GM12878 (cell line): ENCODE data around the gene APOM. TPM values are rescaled to one million over a fixed set of nuclear protein-coding genes. Genes with fewer than 3 reads are reported as not detected.
A peak's percentile ranks its signal among the peaks of the same experiment; 100 is the strongest.

ENCODE experiments used
- ATF7 ChIP-seq: fragments of 450-650 bp; IDR thresholded peaks from 2 replicates; pipeline ENCODE4 v1.6.1; 2016; ENCODE audit warnings: low read depth, mild to moderate bottlenecking
- CHD2 ChIP-seq: IDR thresholded peaks from 2 replicates; pipeline ENCODE4 v1.6.1; 2011; ENCODE audit warnings: low read depth, low read length, improper control_type of control experiment, borderline replicate concordance
- CREB1 ChIP-seq: IDR thresholded peaks from 2 replicates; pipeline ENCODE4 v1.6.1; 2012; ENCODE audit warnings: low read depth, mild to moderate bottlenecking, inconsistent platforms
- EED ChIP-seq: sonication (generic); IDR thresholded peaks from 2 replicates; pipeline ENCODE4 v1.6.1; 2016; ENCODE audit warnings: antibody characterized with exemption, low read depth
- IKZF1 ChIP-seq: fragments of 450-650 bp; conservative IDR thresholded peaks from 2 replicates; pipeline ENCODE4 v1.6.1; 2017; ENCODE audit warnings: antibody characterized with exemption, mild to moderate bottlenecking
- MTA2 ChIP-seq: fragments of 450-650 bp; IDR thresholded peaks from 2 replicates; pipeline ENCODE4 v1.6.1; 2016; ENCODE audit warnings: low read depth, mild to moderate bottlenecking, moderate library complexity
- PAX5 ChIP-seq: IDR thresholded peaks from 2 replicates; pipeline ENCODE4 v1.6.1; 2011; ENCODE audit warnings: low read depth, low read length, borderline replicate concordance
- SP1 ChIP-seq: IDR thresholded peaks from one replicate; pipeline ENCODE4 v1.6.1; 2011; ENCODE audit warnings: low read depth, low read length
- SPI1 ChIP-seq: IDR thresholded peaks from 2 replicates; pipeline ENCODE4 v1.6.1; 2011; ENCODE audit warnings: low read depth, mild to moderate bottlenecking, low read length, moderate library complexity, borderline replicate concordance; ENCODE audit not compliant: insufficient read depth
- SREBF1 ChIP-seq: IDR thresholded peaks from 2 replicates; pipeline ENCODE4 v1.6.1; 2012; ENCODE audit warnings: mild to moderate bottlenecking, low read length
- SRF ChIP-seq, 2 experiments: IDR thresholded peaks; 2 replicates each; pipeline ENCODE4 v1.6.1; 2011; ENCODE audit warnings: low read depth in 2 of 2, low read length in 2 of 2, mild to moderate bottlenecking in 1 of 2, moderate library complexity in 1 of 2
- TAF1 ChIP-seq: IDR thresholded peaks from 2 replicates; pipeline ENCODE4 v1.6.1; 2011; ENCODE audit warnings: mild to moderate bottlenecking, low read depth, low read length, borderline replicate concordance
- ZNF217 ChIP-seq: fragments of 450-650 bp; IDR thresholded peaks from 2 replicates; pipeline ENCODE4 v1.6.1; 2017; ENCODE audit warnings: antibody characterized with exemption, mild to moderate bottlenecking
- ZNF384 ChIP-seq: IDR thresholded peaks from 2 replicates; pipeline ENCODE4 v1.6.1; 2012; ENCODE audit warnings: low read depth, mild to moderate bottlenecking, low read length, improper control_type of control experiment, borderline replicate concordance
- polyA plus RNA-seq, 11 experiments: library from polyadenylated mRNA; depleted of rRNA in 4 of 11; unstranded in 6 of 11; stranded (reverse) in 5 of 11; fragments of >200 nt; fragmentation: Nextera tagmentation in 4 of 11; fragmentation: Illumina TruSeq in 1 of 11; extraction: Ambion mirVana in 4 of 11; extraction: Trizol in 1 of 11; gene quantifications; 1 replicate in 1 of 11; 2 replicates in 10 of 11; pipeline versions ENCODE4 v1.2.1 to v1.2.3, GENCODE V29; 2011 to 2016; ENCODE audit warnings: inconsistent platforms in 2 of 11, missing spikeins in 2 of 11, low read depth in 1 of 11
- total RNA-seq, 4 experiments: library from RNA; depleted of rRNA in 3 of 4; stranded (reverse); fragments of >200 nt in 3 of 4; fragmentation: Illumina TruSeq in 1 of 4; extraction: Trizol in 1 of 4; gene quantifications; 2 replicates each; pipeline versions ENCODE4 v1.2.1 to v1.2.3, GENCODE V29; 2013 to 2021
- TF ChIP-seq, protein P1 (sequence below): IDR thresholded peaks from 2 replicates; pipeline ENCODE4 v1.6.1; 2012; ENCODE audit warnings: low read depth, low read length, improper control_type of control experiment
- TF ChIP-seq, protein P2 (sequence below): fragments of 450-650 bp; IDR thresholded peaks from 2 replicates; pipeline ENCODE4 v1.6.1; 2016; ENCODE audit warnings: mild to moderate bottlenecking
- TF ChIP-seq, protein P3 (sequence below): IDR thresholded peaks from 2 replicates; pipeline ENCODE4 v1.6.1; 2011; ENCODE audit warnings: low read depth, low read length, improper control_type of control experiment, borderline replicate concordance

The APOM gene
- total and polyA plus RNA-seq, 10 of the 15 experiments (the other 5 are each of a cell fraction or from before 2014, with no cell fraction given): 4.0 to 14.1 (median 7.1) TPM

DNA sequence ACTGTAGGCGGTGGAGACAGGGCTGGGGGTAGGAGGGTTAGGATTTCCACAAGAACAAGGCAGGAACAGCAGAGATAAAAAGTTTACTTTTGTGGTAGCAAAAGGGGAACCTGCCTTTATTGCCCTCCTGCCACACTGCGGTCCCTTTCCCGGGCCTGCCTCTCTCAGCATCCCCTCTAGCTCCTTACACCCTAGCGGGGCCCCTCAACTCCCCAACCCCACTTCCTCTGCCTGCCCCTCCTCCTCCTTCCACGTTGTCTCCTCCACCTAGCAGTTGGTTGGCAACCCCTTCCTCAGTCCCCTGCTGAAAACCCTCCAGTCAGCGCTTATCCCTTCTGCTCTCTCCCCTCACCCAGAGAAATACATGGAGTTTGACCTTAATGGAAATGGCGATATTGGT is 39.9 kb upstream of the APOM start (continued):
- TF ChIP-seq PAX5 (no peak), SRF (IDR thresholded peaks at IDR 0.05; ENCODE audit: low read depth in 2 of 2, low read length in 2 of 2) (no peak), CREB1 (peak; percentile 32; the same call in 1 of the 2 replicates), ZNF217 (no peak), SPI1 (peak; percentile 70), SP1 (peak; percentile 35), CHD2 (0 out of 2 replicates have a peak, but pooled peaks have one; percentile 50), ATF7 (peak; percentile 40; the same call in 1 of the 2 replicates), MTA2 (no peak), IKZF1 (peak; percentile 37), SREBF1 (0 out of 2 replicates have a peak, but pooled peaks have one; percentile 17), ZNF384 (no peak), TAF1 (0 out of 2 replicates have a peak, but pooled peaks have one; percentile 13), EED (peak; percentile 60; the same call in 1 of the 2 replicates)
- TF ChIP-seq, protein P1, sequence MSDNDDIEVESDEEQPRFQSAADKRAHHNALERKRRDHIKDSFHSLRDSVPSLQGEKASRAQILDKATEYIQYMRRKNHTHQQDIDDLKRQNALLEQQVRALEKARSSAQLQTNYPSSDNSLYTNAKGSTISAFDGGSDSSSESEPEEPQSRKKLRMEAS: no peak
- TF ChIP-seq, protein P2, sequence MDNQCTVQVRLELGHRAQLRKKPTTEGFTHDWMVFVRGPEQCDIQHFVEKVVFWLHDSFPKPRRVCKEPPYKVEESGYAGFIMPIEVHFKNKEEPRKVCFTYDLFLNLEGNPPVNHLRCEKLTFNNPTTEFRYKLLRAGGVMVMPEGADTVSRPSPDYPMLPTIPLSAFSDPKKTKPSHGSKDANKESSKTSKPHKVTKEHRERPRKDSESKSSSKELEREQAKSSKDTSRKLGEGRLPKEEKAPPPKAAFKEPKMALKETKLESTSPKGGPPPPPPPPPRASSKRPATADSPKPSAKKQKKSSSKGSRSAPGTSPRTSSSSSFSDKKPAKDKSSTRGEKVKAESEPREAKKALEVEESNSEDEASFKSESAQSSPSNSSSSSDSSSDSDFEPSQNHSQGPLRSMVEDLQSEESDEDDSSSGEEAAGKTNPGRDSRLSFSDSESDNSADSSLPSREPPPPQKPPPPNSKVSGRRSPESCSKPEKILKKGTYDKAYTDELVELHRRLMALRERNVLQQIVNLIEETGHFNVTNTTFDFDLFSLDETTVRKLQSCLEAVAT: peak; percentile 28
- TF ChIP-seq, protein P3, sequence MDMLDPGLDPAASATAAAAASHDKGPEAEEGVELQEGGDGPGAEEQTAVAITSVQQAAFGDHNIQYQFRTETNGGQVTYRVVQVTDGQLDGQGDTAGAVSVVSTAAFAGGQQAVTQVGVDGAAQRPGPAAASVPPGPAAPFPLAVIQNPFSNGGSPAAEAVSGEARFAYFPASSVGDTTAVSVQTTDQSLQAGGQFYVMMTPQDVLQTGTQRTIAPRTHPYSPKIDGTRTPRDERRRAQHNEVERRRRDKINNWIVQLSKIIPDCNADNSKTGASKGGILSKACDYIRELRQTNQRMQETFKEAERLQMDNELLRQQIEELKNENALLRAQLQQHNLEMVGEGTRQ: no peak
- TF ChIP-seq, all 136 proteins: peak for 16
